Esophagus muscularis mucosa (tissue), 4 donors: ENCODE measurements around the gene HIF1A. TPM values are rescaled to one million over a fixed set of nuclear protein-coding genes. Genes with fewer than 3 reads are reported as not detected.
A peak's percentile ranks its signal among the peaks of the same experiment; 100 is the strongest.
"Not testable (repeated sequence)": the region's sequence is repeated elsewhere in the genome, so short reads cannot be mapped to it uniquely, and the experiment has no call there.

Experiments
- DNase-seq: peaks from one replicate; pipeline ENCODE4 v3.0.0-alpha.2; 2017; ENCODE audit errors: extremely low spot score
- H3K27ac ChIP-seq, 4 donors: fragments of 200-600 bp; sonication (generic); replicated peaks in 1 of 4; 1 replicate in 3 of 4; 2 replicates in 1 of 4; pipeline ENCODE4 v1.5.1; 2016 to 2019; ENCODE audit warnings: mild to moderate bottlenecking in 1 of 4
- H3K27me3 ChIP-seq, 4 donors: fragments of 200-600 bp; sonication (generic); one replicate each; pipeline versions ENCODE4 v1.5.1 to v1.6.0; 2016 to 2019
- H3K36me3 ChIP-seq, 4 donors: fragments of 200-600 bp; sonication (generic); one replicate each; pipeline ENCODE4 v1.5.1; 2016 to 2019
- H3K4me1 ChIP-seq, 4 donors: fragments of 200-600 bp; sonication (generic); one replicate each; pipeline ENCODE4 v1.5.1; 2016 to 2019
- H3K4me3 ChIP-seq, 4 donors: fragments of 200-600 bp; sonication (generic); 1 replicate in 2 of 4; 2 replicates in 2 of 4; pipeline ENCODE4 v1.5.1; 2016 to 2019; ENCODE audit warnings: mild to moderate bottlenecking in 4 of 4, moderate library complexity in 1 of 4
- H3K9me3 ChIP-seq, 4 donors: fragments of 200-600 bp; sonication (generic); 1 replicate in 3 of 4; 2 replicates in 1 of 4; pipeline ENCODE4 v1.5.1; 2016 to 2019
- CTCF ChIP-seq, 3 experiments: fragments of 200-600 bp in 2 of 3; fragments of 450-650 bp in 1 of 3; sonication (generic) in 2 of 3; IDR thresholded peaks; one replicate each; pipeline ENCODE4 v1.5.1; 2017 to 2019; ENCODE audit warnings: antibody characterized with exemption in 3 of 3, mild to moderate bottlenecking in 2 of 3, moderate library complexity in 1 of 3
- EP300 ChIP-seq: sonication (generic); formaldehyde crosslinking; IDR thresholded peaks from one replicate; pipeline ENCODE4 v1.6.1; 2017; ENCODE audit warnings: antibody characterized with exemption
- POLR2A ChIP-seq: fragments of 450-650 bp; IDR thresholded peaks from one replicate; pipeline ENCODE4 v1.6.1; 2017; ENCODE audit warnings: antibody characterized with exemption, moderate library complexity, mild to moderate bottlenecking, low read depth
- POLR2AphosphoS5 ChIP-seq, 2 donors: sonication (generic); formaldehyde crosslinking; IDR thresholded peaks; one replicate each; pipeline ENCODE4 v1.6.1; 2017; ENCODE audit warnings: antibody characterized with exemption in 2 of 2
- WGBS: methylation state at CpG from one replicate; pipeline ENCODE4 v1.1.5; 2018; 5-methylcytosine and 5-hydroxymethylcytosine counted together
- intact Hi-C: fragments of 100-400 bp; cut with DNase I; formaldehyde crosslinking; loops from one replicate; pipeline ENCODE4 v1.15.1; 2023
- total RNA-seq, 4 donors: library from RNA; depleted of rRNA; stranded (reverse); fragments of >200 nt; gene quantifications; one replicate each; pipeline versions ENCODE4 v1.1.0 to v1.2.1, GENCODE V29; 2016

Gene HIF1A
- total RNA-seq, 4 donors from 2014 or later: 77.4 to 156 (median 86.5) TPM

- intact Hi-C loops: no loop called here
- no peaks in the 10 kb centered on the region for H3K9me3 ChIP-seq
- 97% methylated on average over 3 of the region's 3 CpGs for WGBS
- TF ChIP-seq POLR2AphosphoS5 (IDR thresholded peaks at IDR 0.05) (no peak), EP300 (no peak), POLR2A (no peak), CTCF (IDR thresholded peaks at IDR 0.05) (no peak)
- no peaks in the 10 kb centered on the region for H3K36me3 ChIP-seq
- H3K27ac ChIP-seq: no peak overlapping the region
- peaks cover 10 to 28% (median 14%) of the 10 kb centered on the region in 4 donors for H3K4me1 ChIP-seq
- DNase-seq: peak; percentile 64
- no peaks in the 10 kb centered on the region for H3K27me3 ChIP-seq
- no peak overlapping the region for H3K4me3 ChIP-seq
These were observed 39.5 kb upstream of the HIF1A start for GRCh38 chr14:61655777-61656176.

GRCh38 chr14:61656341-61656740 is 39.0 kb upstream of the HIF1A start:
- 98% methylated on average over 4 of the region's 4 CpGs for WGBS
- intact Hi-C loops: no loop called here
- Histone ChIP-seq H3K4me1 (peaks cover 16 to 34% (median 19%) of the 10 kb centered on the region in 4 donors), H3K4me3 (no peak overlapping the region), H3K9me3 (no peaks in the 10 kb centered on the region), H3K27me3 (no peaks in the 10 kb centered on the region), H3K27ac (no peak overlapping the region), H3K36me3 (no peaks in the 10 kb centered on the region)
- no peak for DNase-seq
- TF ChIP-seq EP300 (no peak), CTCF (IDR thresholded peaks at IDR 0.05) (no peak), POLR2AphosphoS5 (IDR thresholded peaks at IDR 0.05) (no peak), POLR2A (no peak)

- intact Hi-C loops, H3K36me3 ChIP-seq, H3K4me3 ChIP-seq, H3K27ac ChIP-seq, DNase-seq, H3K27me3 ChIP-seq, H3K9me3 ChIP-seq: not testable (repeated sequence)
- WGBS: 80% methylated on average over 1 of the region's 3 CpGs
- peaks cover 26 to 48% (median 31%) of the 10 kb centered on the region in 4 donors for H3K4me1 ChIP-seq
These were observed 37.2 kb upstream of the HIF1A start for GRCh38 chr14:61658111-61658510.

DNA sequence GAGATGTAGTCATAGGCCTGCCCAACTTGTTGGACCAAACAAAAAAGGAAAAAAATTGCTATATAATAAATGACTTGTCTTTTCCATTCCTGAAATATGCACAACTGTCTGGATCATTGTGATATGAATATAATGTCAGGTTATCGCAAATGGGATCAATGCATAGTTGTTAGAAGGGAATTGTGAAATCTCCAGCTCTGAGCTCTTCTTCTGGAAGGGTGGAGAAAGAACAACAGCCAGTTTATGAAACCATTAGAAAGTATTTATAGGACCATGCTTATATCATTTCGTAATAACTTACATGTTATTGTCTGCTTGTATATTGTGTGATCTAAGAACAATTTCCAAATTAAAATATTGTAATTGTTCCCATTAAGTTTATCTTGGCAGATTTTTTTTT is 35.7 kb upstream of the HIF1A start:
- Histone ChIP-seq H3K27ac (no peak overlapping the region), H3K4me1 (peaks cover 15 to 33% (median 23%) of the 10 kb centered on the region in 4 donors), H3K4me3 (no peak overlapping the region), H3K36me3 (no peaks in the 10 kb centered on the region), H3K27me3 (no peaks in the 10 kb centered on the region), H3K9me3 (no peaks in the 10 kb centered on the region)
- DNase-seq: no peak
- TF ChIP-seq CTCF (IDR thresholded peaks at IDR 0.05) (no peak), POLR2A (no peak), POLR2AphosphoS5 (IDR thresholded peaks at IDR 0.05) (no peak), EP300 (no peak)
- WGBS: 84% methylated on average over 2 of the region's 2 CpGs
- intact Hi-C loops: no loop called here

- H3K4me1 ChIP-seq: peaks cover 15 to 33% (median 23%) of the 10 kb centered on the region in 4 donors
- H3K27ac ChIP-seq: peak overlapping the region in 2 of 4 donors; percentile 20 to 45
- intact Hi-C loops: no loop called here
- TF ChIP-seq POLR2AphosphoS5 (IDR thresholded peaks at IDR 0.05): no peak
- no peak for TF ChIP-seq POLR2A
- no peak for TF ChIP-seq EP300
- no peak for TF ChIP-seq CTCF (IDR thresholded peaks at IDR 0.05)
- no peaks in the 10 kb centered on the region for H3K27me3 ChIP-seq
- no peaks in the 10 kb centered on the region for H3K36me3 ChIP-seq
- WGBS: 62% methylated on average over 6 of the region's 6 CpGs
- H3K4me3 ChIP-seq: no peak overlapping the region
- peak; percentile 7 for DNase-seq
- no peaks in the 10 kb centered on the region for H3K9me3 ChIP-seq
These were observed 33.6 kb upstream of the HIF1A start for GRCh38 chr14:61661471-61662400.
